ENCODE results near the gene FAM107A.

FAM107A gene

DNA sequence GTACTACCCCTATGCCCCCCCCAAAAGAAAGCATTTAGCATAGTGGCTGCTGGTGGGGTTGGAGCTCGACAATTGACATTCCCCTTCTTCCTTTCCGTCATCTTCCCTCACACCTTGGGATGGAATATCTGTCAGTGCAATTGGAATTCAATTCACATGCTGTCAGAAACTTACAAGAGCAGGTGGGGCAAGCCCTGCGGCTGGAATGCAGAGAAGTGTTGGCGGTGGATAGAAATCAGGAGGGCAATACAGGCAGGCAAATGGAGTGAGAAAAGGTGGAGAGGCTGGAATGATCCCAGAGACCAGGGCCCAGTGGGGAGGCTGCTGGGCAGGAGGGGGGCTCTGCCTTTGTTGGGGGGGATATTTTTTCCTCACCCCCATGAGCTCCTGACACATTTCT lies 45.2 kb upstream of the FAM107A start:
- no peak for DNase-seq (ENCODE audit: low read depth)
- no peak overlapping the region for H3K4me3 ChIP-seq (ENCODE audit: control insufficient read depth, low read depth, low read length)
- TF ChIP-seq, protein P1, sequence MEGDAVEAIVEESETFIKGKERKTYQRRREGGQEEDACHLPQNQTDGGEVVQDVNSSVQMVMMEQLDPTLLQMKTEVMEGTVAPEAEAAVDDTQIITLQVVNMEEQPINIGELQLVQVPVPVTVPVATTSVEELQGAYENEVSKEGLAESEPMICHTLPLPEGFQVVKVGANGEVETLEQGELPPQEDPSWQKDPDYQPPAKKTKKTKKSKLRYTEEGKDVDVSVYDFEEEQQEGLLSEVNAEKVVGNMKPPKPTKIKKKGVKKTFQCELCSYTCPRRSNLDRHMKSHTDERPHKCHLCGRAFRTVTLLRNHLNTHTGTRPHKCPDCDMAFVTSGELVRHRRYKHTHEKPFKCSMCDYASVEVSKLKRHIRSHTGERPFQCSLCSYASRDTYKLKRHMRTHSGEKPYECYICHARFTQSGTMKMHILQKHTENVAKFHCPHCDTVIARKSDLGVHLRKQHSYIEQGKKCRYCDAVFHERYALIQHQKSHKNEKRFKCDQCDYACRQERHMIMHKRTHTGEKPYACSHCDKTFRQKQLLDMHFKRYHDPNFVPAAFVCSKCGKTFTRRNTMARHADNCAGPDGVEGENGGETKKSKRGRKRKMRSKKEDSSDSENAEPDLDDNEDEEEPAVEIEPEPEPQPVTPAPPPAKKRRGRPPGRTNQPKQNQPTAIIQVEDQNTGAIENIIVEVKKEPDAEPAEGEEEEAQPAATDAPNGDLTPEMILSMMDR (IDR thresholded peaks at IDR 0.05; ENCODE audit: control insufficient read depth, insufficient read depth, low read depth, low read length, missing control alignments) = no peak

DNA sequence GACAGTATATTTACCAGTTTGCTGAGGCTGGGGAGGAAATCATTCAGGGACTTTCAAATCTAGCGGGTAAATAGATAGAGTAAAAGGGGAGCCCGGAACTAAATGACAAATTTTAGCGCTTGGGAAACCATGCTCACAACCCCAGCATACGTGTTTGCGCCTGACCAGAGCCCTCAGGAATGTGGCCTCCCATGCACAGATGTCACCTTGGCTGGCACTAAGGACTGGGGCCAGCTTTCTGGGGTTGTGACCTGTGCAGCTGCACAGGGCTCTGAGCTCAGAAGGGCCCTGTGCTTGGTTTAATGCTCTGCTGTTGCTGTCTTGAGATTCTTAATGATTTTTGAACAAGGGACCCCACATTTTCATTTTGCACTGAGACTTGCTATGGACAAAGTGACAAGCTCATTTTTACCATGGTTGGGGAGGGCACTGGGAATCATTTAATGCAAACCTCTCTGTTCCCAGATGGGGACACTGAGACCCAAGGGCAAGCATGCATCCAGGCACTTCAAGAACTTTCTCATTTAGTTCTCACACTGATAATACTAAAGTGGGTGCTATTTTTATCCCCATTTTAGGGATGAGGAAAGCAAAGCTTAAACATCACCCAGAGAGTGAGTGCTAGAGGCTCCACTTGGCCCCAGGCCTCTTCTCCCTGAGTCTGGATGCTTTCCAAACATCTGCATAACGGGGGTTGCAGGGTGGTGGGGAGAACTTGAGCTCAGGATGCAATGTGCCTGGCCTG lies 44.1 kb upstream of the FAM107A start:
- no peak for DNase-seq (ENCODE audit: low read depth)
- TF ChIP-seq, protein P1 (IDR thresholded peaks at IDR 0.05; ENCODE audit: control insufficient read depth, insufficient read depth, low read depth, low read length, missing control alignments) = no peak
- H3K4me3 ChIP-seq (ENCODE audit: control insufficient read depth, low read depth, low read length) = no peak overlapping the region

DNA sequence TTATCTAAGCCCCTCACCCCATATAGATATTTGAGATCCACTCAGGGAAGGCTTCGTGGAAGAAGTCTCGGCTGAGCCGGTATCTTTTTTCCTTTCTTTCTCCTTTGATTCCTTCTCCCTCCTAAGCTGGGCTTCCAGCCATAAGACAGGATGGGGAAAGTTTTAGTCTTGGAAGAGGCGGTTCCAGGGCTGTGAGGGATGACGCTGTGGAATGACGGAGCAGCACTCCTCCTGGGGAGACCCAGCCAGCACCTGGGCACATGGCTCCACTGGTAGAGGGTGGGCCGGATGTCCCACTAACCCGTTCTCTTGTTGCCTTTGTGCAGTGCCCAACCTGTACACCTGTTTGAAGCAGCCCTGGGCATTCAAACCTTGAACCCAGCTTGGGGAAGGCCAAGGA lies 43.2 kb upstream of the FAM107A start:
- H3K4me3 ChIP-seq (ENCODE audit: control insufficient read depth, low read depth, low read length) = no peak overlapping the region
- DNase-seq (ENCODE audit: low read depth) = no peak
- TF ChIP-seq, protein P1 (IDR thresholded peaks at IDR 0.05; ENCODE audit: control insufficient read depth, insufficient read depth, low read depth, low read length, missing control alignments) = no peak

DNA sequence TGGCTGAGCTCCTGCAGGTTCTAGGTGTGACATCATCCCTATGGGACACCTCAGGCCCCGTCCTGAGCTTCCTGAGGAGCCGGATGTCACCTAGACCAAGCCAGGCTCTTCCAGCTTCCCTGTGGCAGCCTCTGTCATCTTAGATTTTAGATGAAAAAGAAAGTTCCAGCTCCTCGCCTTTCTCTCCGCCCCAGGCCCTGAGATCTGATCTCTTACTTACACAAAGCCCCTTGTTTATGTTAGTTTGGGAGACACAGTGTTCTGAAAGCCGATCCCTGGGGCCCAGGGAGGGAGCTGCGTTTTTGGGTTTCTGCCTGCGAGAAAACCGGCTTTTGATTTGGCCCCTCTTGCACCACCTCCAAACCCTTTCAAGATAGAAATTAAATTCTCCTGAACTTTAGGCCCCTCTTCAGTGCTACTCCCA lies 40.2 kb upstream of the FAM107A start:
- TF ChIP-seq, protein P1 (IDR thresholded peaks at IDR 0.05; ENCODE audit: control insufficient read depth, insufficient read depth, low read depth, low read length, missing control alignments) = no peak
- DNase-seq (ENCODE audit: low read depth) = no peak
- no peak overlapping the region for H3K4me3 ChIP-seq (ENCODE audit: control insufficient read depth, low read depth, low read length)

DNA sequence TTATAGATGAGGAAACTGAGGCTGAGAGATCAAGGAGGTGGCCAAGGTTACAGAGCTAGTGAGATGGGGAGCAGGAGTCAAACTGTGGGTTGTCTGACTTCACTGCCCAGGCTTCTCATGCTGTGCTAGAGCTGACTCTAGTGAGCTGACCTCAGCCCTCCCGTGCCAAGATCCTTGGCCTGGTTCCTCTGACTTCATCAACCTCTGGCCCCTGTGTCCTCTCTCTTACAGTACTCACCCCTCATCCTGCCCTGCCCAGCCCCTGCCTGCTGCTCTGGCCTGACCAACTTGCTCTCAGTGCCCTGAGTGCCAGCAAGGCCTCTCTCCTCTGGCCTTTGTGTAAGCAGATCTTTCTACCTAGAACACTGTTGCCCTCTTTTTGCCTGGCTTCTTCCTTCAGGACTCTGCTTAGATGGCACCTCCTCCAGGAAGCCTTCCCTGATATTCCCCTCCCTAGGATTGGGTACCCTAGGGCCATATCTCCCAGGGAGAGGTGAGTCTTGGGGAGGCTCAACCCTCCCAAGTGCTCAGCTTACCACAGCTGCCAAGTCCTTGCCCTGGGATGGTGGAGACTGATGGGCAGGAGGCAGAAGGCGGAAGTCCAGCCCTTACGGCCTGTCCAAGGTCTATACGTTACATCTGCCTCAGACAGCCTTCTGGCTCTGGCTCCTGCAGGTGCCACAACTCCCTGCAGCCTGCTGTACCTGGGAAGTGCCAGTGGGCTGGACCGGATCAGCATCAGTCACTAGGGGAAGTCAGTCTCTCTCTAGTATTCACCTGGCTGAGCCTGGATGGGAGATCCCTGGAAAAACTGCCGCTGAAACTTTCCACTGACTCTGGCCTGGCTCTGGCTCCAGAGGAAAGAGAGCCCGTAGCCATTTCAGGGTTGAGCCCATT lies 36.3 kb upstream of the FAM107A start:
- no peak overlapping the region for H3K4me3 ChIP-seq (ENCODE audit: control insufficient read depth, low read depth, low read length)
- TF ChIP-seq, protein P1 (IDR thresholded peaks at IDR 0.05; ENCODE audit: control insufficient read depth, insufficient read depth, low read depth, low read length, missing control alignments) = no peak
- no peak for DNase-seq (ENCODE audit: low read depth)

DNA sequence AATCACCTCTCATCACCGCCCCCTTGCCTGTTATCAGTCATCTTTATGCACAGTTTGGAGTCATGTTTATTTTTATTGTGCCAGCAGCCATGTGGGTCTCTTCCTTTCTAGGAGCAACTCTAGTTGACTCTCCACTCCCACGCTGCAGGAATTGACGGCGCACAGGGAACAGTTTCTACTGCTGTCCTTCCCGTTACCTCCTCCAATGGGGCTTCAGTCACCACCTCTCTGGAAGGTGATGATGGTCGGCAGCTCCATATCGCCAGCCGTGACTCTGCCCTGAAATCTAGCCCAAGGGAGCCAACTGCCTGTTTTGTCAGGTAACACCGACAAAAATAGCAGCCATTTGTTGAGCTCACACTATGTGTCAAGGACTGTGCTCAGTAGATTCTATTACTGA lies 35.6 kb upstream of the FAM107A start:
- no peak overlapping the region for H3K4me3 ChIP-seq (ENCODE audit: control insufficient read depth, low read depth, low read length)
- TF ChIP-seq, protein P1 (IDR thresholded peaks at IDR 0.05; ENCODE audit: control insufficient read depth, insufficient read depth, low read depth, low read length, missing control alignments) = no peak
- no peak for DNase-seq (ENCODE audit: low read depth)
